HTR-8/SVneo (cell line): ENCODE results near the gene RAI14.

Experiments
- DNase-seq: peaks from one replicate; pipeline ENCODE4 v3.0.0; 2011; ENCODE audit warnings: low spot score, mixed read lengths; ENCODE audit not compliant: insufficient read length
- FAIRE-seq: peaks from 2 replicates; lab custom pipeline; 2011; peaks lifted over from hg19 to GRCh38; lab: Jason Lieb, UNC

Gene RAI14

GRCh38 chr5:34835664-34836063 is 179.5 kb downstream of the RAI14 start:
- DNase-seq (no peak), FAIRE-seq (no peak)

DNA sequence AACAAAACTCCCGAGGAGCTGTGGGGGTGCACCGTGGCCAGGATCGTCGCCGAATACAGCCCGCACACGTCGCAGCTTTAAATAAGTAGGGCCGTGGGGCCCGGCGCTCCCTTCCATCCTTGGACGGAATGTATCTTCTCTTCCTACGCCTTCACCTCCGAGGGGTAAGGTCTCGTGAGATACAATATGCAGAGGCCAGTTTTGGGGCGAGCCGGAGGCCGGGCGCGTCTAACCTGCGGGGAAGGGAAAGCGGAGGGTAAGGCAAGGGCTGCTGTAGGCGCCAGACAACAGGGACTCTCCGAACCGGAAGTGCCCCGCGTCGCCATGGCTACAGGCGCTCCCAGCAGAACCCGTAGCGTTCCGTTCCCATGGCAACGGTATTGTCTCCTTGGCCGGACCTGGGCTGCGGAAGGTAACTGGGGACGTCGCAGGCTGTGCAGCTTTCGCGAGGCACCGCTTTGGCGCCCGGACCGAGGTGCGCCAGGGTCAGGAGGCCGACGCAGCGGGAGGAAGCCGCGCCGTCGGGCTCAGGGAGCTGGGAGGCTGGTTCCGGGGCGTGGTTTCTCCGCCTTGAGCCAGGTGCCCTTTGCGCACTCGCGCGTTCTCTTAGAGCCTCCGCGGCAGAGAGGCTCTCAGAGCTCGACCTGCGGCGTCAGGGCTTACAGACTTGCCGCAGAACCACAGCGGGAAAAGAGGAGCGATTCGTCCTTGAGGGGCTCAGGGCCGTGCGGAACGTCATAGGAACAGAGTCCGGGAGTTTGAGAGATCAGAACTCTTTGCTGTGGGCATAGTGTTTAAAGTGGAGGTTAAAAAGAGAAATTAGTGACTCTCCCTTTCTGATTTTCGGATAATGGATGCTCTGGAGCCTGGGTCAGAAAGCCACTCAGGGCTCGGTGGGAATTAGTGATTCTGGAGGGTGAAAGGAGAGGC is 182.9 kb downstream of the RAI14 start, which contains the start of gene TTC23L:
Gene TTC23L, plus strand, starts transcription at position 380 of the 930 bp plus-strand sequence. CDS start 1,508 bp downstream, outside the sequence.
- peak; percentile 96 for DNase-seq
- peak; percentile 81 for FAIRE-seq

GRCh38 chr5:34841816-34842215 is 185.7 kb downstream of the RAI14 start:
- FAIRE-seq (no peak), DNase-seq (no peak)

DNA sequence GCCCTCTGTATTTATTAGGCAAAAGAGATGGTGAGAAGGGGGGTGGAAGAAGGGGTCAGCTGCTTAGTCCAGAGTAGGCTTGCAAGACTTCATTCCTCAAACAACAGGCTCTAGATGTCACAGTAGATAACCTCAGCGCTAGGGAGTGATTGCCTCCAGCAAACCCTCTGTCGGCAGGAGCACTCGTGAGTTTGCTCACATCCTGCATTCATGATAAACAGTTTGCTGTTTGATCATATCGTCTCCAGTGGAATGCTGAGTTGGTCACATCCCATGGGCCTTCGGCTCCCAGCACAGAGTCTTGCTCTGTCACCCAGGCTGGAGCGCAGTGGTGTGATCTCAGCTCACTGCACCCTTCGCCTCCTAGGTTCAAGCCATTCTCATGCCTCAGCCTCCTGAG is 186.4 kb downstream of the RAI14 start:
- FAIRE-seq (no peak), DNase-seq (no peak)

- no peak for DNase-seq
- no peak for FAIRE-seq
Observed at GRCh38 chr5:34843497-34843896, 187.4 kb downstream of the RAI14 start.

DNA sequence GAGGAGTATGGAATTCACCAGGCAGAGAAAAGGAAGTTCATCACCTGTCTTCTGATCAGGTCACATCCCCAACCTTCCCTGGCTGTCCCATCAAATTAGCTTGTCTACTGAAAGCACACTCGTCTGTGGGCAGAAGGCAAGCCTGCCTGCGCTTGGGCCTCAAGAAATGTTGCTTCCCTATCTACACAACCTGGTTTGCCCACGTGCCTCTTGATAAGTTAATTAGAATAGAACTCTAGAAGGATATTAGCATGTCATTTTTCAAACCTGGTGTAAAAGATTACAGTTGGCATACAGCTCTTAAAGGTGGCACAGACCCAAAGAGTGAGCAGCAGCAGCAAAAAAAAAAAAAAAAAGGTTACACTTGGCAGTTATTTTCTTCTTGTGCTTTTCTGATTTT is 188.0 kb downstream of the RAI14 start:
- DNase-seq (no peak), FAIRE-seq (no peak)

- FAIRE-seq: peak; percentile 48
Observed at GRCh38 chr5:34844999-34845398, 188.9 kb downstream of the RAI14 start.

GRCh38 chr5:34847056-34847455 is 190.9 kb downstream of the RAI14 start:
- DNase-seq (no peak), FAIRE-seq (no peak)

More at GRCh38 chr5:34844999-34845398, 188.9 kb downstream of the RAI14 start:
- no peak for DNase-seq

GRCh38 chr5:34847552-34847951 is 191.4 kb downstream of the RAI14 start:
- DNase-seq: no peak
- no peak for FAIRE-seq

- no peak for FAIRE-seq
- DNase-seq: no peak
Observed at GRCh38 chr5:34848230-34848629, 192.1 kb downstream of the RAI14 start.

- FAIRE-seq: no peak
- DNase-seq: no peak
Observed at GRCh38 chr5:34849253-34849652, 193.1 kb downstream of the RAI14 start.

- DNase-seq: no peak
- no peak for FAIRE-seq
Observed at GRCh38 chr5:34854459-34855174, 198.5 kb downstream of the RAI14 start.

DNA sequence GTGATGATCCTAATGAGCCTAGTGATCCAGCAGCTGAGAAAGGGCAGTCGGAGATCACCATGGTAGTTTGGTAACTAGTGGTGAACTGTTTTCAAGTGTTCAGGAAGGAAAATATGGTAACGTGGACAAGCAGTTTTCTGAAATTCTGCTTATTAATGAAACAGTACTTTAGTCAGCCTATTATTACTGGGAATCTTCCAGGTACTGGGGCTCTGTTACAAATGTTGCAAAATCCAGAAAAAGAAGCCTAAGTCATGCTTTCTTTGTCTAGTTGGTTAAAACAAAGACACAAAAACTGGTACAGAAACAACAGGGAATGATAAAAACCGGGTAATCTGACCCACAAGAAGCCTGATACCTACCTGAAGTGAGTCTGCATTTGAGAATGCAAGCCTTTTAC is 201.0 kb downstream of the RAI14 start:
- FAIRE-seq (no peak), DNase-seq (no peak)

DNA sequence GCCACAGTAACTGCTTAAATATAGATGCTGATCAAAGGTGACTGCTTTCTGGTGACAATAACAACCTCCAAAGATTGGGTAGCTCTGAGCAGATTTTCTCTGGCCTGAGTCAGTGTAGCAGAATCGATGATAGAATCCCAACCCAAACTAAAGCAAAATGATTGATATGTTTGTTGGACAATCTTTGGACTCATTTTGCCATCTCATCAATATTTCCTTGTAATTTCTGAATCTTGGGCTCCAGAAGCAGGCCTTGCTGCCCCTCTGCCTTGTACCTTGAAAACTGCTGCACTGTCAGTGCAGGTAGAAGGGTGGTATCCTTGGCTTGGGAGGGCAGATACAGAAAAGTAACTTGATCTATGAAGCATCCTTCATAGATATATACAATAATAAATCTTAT is 201.8 kb downstream of the RAI14 start:
- DNase-seq (no peak), FAIRE-seq (no peak)

DNA sequence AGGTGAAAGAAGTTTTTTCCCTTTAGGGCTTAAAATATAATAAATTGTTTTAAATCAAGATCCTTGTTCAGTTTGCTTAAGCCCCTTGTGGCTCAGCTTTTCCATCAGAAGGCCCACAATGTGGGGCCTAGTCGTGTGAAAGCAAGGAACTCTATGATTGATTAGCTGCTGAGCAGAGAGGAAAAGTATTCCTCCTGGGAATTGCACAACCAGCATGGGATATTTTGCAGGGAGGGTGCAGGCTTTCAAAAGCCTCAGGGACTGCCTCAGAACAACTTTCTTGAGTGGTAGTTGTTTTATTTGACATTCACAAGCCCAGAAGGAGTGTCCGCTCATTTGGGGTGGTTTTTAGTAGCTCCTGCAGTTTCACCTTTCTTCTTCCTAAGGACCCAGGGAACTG is 202.7 kb downstream of the RAI14 start:
- DNase-seq (no peak), FAIRE-seq (no peak)

DNA sequence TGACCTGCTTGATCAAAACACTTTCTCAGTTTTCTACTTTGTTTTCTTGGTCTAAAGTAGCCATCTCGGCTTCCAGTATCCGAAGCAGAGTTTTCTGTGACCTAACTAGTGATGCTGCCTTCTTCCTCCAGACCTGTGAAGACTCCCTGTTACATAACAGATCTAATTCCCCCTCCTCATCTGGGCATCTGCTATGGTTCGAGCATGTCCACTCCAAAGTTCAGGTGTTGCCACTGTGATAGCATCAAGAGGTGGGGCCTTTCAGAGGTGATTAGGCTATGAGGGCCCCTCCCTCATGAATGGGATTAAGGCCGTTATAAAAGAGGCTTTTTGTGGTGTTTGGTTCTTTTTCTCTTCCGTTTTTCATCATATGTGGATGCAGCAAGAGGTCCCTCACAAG is 203.1 kb downstream of the RAI14 start:
- FAIRE-seq (no peak), DNase-seq (no peak)

DNA sequence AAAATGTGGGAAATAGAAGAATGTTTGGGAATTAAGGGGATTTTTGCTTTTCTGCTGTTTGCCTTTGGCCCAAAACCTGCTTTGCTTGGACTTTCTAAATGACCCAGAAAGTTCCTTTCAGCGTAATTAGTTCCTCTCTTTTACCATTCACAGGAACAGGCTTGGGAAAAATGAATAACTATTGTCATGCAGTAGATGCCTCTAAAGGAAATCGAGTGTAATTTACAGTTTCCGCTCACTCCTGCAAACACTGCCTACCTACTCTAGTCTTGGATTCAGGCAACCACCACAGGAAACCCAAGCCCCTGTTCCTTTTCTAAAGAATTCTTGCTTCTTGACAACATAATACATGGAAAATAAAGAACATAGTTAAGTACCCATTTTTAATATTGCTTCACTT is 207.8 kb downstream of the RAI14 start:
- FAIRE-seq (no peak), DNase-seq (no peak)

- FAIRE-seq: no peak
- DNase-seq: no peak
Observed at GRCh38 chr5:34865091-34865490, 209.0 kb downstream of the RAI14 start.

GRCh38 chr5:34866989-34867471 is 210.9 kb downstream of the RAI14 start:
- no peak for FAIRE-seq
- DNase-seq: no peak

DNA sequence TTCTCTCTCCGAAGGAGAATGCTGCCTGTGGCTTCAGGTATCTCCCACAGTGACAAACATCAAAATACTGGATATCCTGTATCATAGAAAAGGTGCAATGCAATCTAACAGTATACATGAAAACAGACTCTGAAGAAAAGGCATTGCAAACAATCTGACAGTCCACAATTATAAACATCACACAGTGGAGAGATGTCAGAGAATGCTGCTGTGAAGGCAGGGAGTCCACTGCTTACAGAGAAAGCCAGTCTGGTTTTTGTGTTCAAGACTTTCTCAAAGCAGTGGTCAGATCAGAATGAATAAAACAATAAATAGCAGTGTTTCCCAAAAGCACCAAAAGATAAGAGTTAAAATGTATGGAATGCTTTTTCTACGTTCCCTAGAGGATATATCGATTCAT is 211.5 kb downstream of the RAI14 start:
- DNase-seq (no peak), FAIRE-seq (no peak)

DNA sequence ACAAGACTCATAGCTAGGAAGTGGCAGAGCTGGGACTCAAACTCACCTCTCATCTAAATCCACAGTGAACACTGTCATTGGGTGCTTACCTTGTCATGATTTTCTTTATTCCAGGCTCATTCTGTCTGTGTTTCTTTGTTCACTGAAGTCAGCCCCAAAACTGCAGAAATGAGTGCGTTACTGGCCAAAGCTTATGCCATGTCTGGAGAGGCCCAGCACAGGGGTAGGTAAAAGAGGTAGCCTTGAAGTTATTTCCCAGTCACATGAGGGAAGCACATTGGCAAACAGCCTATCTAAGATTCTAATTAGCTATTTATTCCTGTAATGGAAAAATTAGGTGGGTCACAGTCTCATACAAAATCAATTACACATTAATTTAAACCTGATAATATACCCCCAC is 212.7 kb downstream of the RAI14 start:
- FAIRE-seq (peak; percentile 36), DNase-seq (no peak)
